NK-92 (cell line): Measurements from ENCODE around the gene RPL22.

Source experiments
- DNase-seq: peaks from one replicate; lab custom pipeline; 2025; ENCODE audit not compliant: unreplicated experiment; lab: John Stamatoyannopoulos, UW

The RPL22 gene

GRCh38 chr1:6175411-6175828 lies 24.0 kb downstream of the RPL22 start:
- DNase-seq, result no peak

- no peak for DNase-seq
Measured at GRCh38 chr1:6174621-6175410, 24.6 kb downstream of the RPL22 start.

GRCh38 chr1:6172549-6172948 lies 26.8 kb downstream of the RPL22 start:
- no peak for DNase-seq

- DNase-seq, result no peak
Measured at GRCh38 chr1:6171548-6172124, 27.8 kb downstream of the RPL22 start.

- DNase-seq, result no peak
Measured at GRCh38 chr1:6170742-6171201, 28.6 kb downstream of the RPL22 start.

GRCh38 chr1:6170116-6170741 lies 29.2 kb downstream of the RPL22 start:
- DNase-seq, result no peak

- no peak for DNase-seq
Measured at GRCh38 chr1:6168947-6169586, 30.3 kb downstream of the RPL22 start.

GRCh38 chr1:6167391-6168303 lies 31.7 kb downstream of the RPL22 start:
- no peak for DNase-seq

- no peak for DNase-seq
Measured at GRCh38 chr1:6166655-6167390, 32.6 kb downstream of the RPL22 start.

- no peak for DNase-seq
Measured at GRCh38 chr1:6166221-6166620, 33.2 kb downstream of the RPL22 start.

GRCh38 chr1:6165441-6165985 lies 33.9 kb downstream of the RPL22 start:
- no peak for DNase-seq

- no peak for DNase-seq
Measured at GRCh38 chr1:6165027-6165426, 34.4 kb downstream of the RPL22 start.

GRCh38 chr1:6163973-6164617 lies 35.3 kb downstream of the RPL22 start:
- no peak for DNase-seq

GRCh38 chr1:6163191-6163972 lies 36.0 kb downstream of the RPL22 start:
- no peak for DNase-seq

GRCh38 chr1:6162773-6163172 lies 36.6 kb downstream of the RPL22 start:
- no peak for DNase-seq

- DNase-seq, result no peak
Measured at GRCh38 chr1:6162341-6162740, 37.1 kb downstream of the RPL22 start.

GRCh38 chr1:6158181-6158580 lies 41.2 kb downstream of the RPL22 start:
- DNase-seq, result no peak

- DNase-seq, result no peak
Measured at GRCh38 chr1:6157528-6158174, 41.7 kb downstream of the RPL22 start.
